Mesothelial cell of epicardium (in vitro differentiated cells): ENCODE measurements around the gene BOD1. TPM values are rescaled to one million over a fixed set of nuclear protein-coding genes. Genes with fewer than 3 reads are reported as not detected.

Experiments
- DNase-seq, 2 experiments: peaks; one replicate each; pipeline ENCODE4 v3.0.0; 2021; ENCODE audit warnings: low spot score in 2 of 2; ENCODE audit not compliant: unreplicated experiment in 2 of 2
- H3K27ac Mint-ChIP-seq: 2 replicates; pipeline ENCODE4 v1.8.0; 2021; ENCODE audit warnings: mixed read lengths
- H3K27me3 Mint-ChIP-seq: 2 replicates; pipeline ENCODE4 v1.8.0; 2021; ENCODE audit warnings: low read depth, mixed read lengths
- H3K36me3 Mint-ChIP-seq: 2 replicates; pipeline ENCODE4 v1.8.0; 2021; ENCODE audit warnings: mixed read lengths
- H3K4me1 Mint-ChIP-seq: 2 replicates; pipeline ENCODE4 v1.8.0; 2021; ENCODE audit warnings: mixed read lengths
- H3K4me3 Mint-ChIP-seq: 2 replicates; pipeline ENCODE4 v1.8.0; 2021; ENCODE audit warnings: mild to moderate bottlenecking, moderate library complexity, mixed read lengths
- H3K9me3 Mint-ChIP-seq: 2 replicates; pipeline ENCODE4 v1.8.0; 2021; ENCODE audit warnings: mixed read lengths
- total RNA-seq: library from RNA; stranded (reverse); gene quantifications from 3 replicates; pipeline ENCODE4 v1.2.1, GENCODE V29; 2021
- TF ChIP-seq, protein P1 (sequence below): fragments of 200-600 bp; sonication (generic); IDR thresholded peaks from one replicate; pipeline ENCODE4 v1.5.0; 2021; ENCODE audit warnings: antibody characterized with exemption; ENCODE audit not compliant: unreplicated experiment

The BOD1 gene
- total RNA-seq, 1 donor from 2014 or later = 91.9 TPM

DNA sequence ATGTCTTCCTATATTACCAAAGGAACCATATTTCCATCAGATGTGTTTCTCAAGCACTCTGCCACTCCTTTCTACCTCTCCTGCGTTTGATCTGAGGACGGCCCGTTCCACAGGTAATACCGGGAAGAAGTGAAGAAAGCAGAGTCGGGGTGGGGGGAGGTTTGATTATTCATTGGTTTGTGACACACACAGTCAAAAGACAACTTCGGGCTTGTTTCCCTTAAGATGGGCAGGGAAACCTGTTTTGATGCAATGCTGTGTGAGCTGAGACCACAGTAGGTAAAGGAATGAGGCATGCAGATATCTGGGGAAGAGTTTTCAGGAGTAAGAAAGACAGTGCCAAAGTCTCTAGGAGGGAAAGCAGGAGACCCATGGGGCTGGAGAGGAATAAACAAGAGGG, 54.0 kb downstream of the BOD1 start:
- peaks cover 11% of the 10 kb centered on the region for H3K36me3 Mint-ChIP-seq
- TF ChIP-seq, protein P1, sequence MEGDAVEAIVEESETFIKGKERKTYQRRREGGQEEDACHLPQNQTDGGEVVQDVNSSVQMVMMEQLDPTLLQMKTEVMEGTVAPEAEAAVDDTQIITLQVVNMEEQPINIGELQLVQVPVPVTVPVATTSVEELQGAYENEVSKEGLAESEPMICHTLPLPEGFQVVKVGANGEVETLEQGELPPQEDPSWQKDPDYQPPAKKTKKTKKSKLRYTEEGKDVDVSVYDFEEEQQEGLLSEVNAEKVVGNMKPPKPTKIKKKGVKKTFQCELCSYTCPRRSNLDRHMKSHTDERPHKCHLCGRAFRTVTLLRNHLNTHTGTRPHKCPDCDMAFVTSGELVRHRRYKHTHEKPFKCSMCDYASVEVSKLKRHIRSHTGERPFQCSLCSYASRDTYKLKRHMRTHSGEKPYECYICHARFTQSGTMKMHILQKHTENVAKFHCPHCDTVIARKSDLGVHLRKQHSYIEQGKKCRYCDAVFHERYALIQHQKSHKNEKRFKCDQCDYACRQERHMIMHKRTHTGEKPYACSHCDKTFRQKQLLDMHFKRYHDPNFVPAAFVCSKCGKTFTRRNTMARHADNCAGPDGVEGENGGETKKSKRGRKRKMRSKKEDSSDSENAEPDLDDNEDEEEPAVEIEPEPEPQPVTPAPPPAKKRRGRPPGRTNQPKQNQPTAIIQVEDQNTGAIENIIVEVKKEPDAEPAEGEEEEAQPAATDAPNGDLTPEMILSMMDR = no peak
- peaks cover 31% of the 10 kb centered on the region for H3K9me3 Mint-ChIP-seq
- DNase-seq = no peak
- peaks cover 14% of the 10 kb centered on the region for H3K4me1 Mint-ChIP-seq
- H3K27me3 Mint-ChIP-seq = peaks cover 8% of the 10 kb centered on the region
- no peak overlapping the region for H3K27ac Mint-ChIP-seq
- no peak overlapping the region for H3K4me3 Mint-ChIP-seq
